Measurements from ENCODE around the gene PSEN1. TPM values are rescaled to one million over a fixed set of nuclear protein-coding genes. Genes with fewer than 3 reads are reported as not detected.

Gene PSEN1
- polyA plus RNA-seq, 5 donors = 43.1 to 56.9 (median 53.2) TPM

- no peak for DNase-seq
Measured at GRCh38 chr14:73238941-73239340, 102.6 kb downstream of the PSEN1 start.

GRCh38 chr14:73239393-73240241 lies 103.3 kb downstream of the PSEN1 start:
- no peak for DNase-seq

DNA sequence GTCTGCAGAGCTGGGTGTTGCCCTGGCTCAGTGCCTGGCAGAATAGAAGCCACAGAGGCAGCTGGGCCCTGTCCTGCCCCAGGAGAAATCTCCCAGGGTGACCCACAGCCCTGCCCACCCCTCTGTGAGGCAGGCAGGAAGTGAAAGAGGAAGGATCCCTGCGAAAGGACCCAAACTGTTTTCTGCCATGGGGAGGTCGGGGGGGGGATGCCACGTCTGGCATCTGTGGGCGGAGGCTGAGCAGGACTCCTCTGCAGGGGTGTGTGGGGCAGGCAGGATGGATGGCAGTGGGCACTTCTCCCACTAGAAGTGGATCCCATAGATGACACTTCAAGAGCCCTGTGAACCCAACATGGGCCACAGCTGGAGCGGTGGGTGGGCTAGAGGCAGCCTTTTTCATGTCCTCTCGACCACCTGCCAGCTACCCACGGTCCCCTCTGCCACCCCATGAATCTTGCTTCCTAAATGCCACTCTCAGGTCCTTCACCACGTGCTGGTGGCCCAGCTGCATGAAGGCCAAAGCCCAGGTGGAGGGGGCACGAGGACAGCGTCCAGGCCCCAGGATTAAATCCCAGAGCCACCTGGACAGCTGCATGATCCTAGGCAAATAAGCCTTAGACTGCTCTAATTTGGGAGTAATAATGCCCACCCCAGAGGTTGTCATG lies 104.6 kb downstream of the PSEN1 start:
- no peak for DNase-seq

DNA sequence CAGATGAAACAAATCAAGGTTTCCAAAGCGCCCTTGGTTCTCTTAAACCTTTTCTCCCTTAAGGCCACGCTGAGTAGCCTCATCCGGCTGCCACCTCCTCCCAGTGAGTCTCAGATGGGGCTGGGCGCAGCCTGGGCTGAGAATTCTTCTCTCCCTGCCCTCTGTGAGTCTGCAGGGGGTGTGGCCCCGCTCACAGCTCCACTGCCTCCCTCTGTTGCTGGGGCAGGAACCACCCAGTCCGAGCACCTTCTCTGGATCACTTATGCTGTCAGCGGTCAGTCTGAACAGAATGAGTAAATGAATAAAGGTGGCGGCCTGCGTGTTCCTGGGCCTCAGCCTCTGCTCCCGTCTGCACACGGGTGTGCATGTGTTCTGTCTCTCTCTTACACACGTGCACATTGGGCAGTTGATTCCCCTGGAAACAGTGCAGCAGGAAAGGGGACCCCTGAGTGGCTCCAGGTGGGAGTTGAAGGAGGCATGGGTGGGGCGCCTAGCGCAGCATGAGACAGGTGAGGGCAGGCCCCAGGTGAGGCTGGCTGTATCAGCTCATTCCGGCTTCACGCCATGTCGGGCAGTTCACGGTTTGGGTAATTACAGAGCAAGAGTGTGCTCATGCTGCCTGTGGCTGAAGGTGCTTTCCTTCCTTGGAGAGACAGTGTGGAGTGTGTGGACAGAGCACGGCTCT lies 105.3 kb downstream of the PSEN1 start:
- no peak for DNase-seq

DNA sequence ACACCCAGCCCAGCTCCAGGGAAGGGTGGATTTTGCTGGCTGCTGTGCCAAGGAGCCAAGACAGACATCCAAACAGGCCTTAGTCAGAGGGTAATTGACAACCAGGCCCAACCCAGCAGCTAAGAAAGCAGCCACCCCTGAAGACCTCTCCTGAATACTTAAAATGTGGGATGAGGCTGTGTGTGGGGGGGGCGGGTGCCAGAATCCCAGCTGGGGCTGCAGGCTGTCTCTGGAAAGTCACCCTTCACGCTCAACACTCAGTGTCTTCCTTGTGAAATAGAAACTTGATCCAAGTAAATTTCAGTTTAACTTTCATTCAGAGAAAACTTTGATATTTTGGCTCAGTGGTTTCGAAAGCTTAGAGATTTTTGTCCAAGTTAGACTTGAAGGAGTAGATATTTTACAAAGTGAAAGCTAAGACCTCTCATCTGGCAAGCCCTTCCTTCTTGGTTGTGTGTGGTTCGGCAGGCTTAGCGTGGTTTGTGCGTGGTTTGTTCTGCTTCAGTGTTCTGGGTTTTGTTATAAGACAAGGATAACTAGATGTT lies 106.1 kb downstream of the PSEN1 start:
- no peak for DNase-seq

GRCh38 chr14:73243341-73243740 lies 107.0 kb downstream of the PSEN1 start:
- no peak for DNase-seq

- DNase-seq = no peak
Measured at GRCh38 chr14:73243748-73244147, 107.4 kb downstream of the PSEN1 start.

GRCh38 chr14:73244541-73245290 lies 108.4 kb downstream of the PSEN1 start:
- no peak for DNase-seq

- no peak for DNase-seq
Measured at GRCh38 chr14:73245480-73246325, 109.4 kb downstream of the PSEN1 start.

DNA sequence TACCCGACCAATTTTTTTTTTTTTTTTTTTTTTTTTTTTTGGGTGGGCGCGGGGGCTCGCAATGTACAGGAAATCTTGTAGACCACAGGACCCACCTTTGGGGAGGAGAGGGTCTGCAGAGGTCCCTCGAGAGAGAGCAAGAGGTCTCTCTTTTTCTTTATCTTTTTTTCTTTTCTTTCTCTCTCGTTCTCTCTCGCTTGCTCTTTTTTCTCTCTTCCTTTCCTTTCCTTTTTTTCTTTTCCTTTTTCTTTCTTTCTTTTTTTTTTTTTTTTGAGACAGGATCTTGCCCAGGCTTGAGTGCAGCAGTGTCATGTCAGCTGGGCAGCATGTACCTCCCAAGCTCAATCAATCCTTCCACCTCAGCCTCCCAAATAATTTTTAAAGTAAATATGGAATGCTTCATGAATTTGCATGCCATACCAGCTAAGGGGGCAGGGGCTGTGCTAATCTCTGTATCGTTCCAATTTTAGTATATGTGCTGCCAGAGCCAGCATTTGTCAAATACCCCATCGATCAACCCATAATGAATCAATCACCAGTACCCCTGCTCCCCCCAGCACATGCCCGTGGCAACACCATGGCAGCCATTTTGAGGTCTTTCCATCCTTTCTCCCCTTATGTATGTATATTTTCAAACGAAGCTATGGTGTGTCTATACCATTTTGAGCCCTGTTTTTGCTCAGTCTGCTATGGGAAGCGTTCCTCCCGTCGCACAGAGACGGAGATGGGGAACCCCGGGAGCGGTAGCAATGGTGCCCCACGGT lies 110.3 kb downstream of the PSEN1 start:
- no peak for DNase-seq

GRCh38 chr14:73248108-73248868 lies 112.0 kb downstream of the PSEN1 start:
- no peak for DNase-seq

GRCh38 chr14:73249108-73249507 lies 112.8 kb downstream of the PSEN1 start:
- DNase-seq = no peak

DNA sequence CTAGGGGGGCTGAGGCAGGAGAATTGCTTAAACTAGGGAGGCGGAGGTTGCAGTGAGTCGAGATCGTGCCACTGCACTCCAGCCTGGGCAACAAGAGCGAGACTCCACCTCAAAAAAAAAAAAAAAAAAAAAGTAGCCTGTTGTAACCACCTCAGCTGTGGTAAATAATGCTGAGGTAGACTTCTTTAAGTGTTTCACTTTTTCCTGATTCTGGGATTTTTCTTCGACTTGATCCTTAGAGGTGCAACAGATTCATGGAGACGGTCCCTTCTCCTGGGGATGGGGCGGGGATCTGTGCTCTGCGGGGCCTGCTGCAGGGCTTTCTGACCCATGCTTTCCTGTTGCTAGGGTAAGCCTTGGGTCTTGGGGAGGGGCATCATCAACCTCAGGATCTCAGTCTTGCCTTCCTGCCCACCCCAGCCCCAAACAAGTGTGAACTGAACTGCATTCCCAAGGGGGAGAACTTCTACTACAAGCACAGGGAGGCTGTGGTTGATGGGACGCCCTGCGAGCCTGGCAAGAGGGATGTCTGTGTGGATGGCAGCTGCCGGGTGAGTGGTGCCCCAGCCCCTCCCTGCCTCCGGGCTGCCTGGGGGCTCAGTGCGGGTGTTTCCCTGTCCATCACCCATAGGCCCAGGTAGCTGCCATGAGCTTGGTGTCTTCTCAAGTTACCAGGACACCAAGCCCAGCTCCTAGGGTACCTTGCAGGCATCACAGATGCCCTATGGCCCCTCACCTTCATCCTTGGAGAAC lies 113.4 kb downstream of the PSEN1 start:
- no peak for DNase-seq

- no peak for DNase-seq
Measured at GRCh38 chr14:73250317-73250713, 114.0 kb downstream of the PSEN1 start.

GRCh38 chr14:73250781-73251500 lies 114.6 kb downstream of the PSEN1 start:
- DNase-seq = no peak

GRCh38 chr14:73251516-73252215 lies 115.4 kb downstream of the PSEN1 start:
- no peak for DNase-seq

Measured in right lung (tissue), 5 donors.